ENCODE measurements around the gene NFATC2.
"Not testable (repeated sequence)": the region's sequence is repeated elsewhere in the genome, so short reads cannot be mapped to it uniquely, and the experiment has no call there.

The NFATC2 gene
- 128 to 147 (median 132) reads per million in 3 experiments for total RNA-seq

GRCh38 chr20:51542571-51543421 is at the start of gene NFATC2:
Gene NFATC2, minus strand, starts transcription at chr20:51542719. Its CDS starts 220 bp downstream, at chr20:51542499.
- peak; percentile 57 for DNase-seq

DNA sequence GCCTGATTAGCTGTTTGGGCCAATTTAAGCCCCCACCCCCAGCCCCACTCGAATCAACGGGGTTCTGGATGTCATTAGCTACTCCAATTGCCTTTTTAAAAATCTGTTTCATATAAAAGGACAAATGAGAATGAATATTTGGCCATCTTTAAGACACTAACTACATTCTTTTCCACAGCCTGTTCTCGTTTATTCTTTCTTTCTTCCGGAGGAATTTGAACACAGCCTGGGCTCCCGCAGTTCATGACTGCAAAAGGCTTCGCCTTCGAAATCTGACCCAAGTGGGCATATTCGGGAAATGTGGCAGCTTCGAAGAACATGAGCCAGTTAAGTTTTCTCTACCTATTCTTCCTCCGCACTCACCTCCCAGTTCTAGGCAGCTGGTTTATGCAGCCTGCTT is 49.4 kb upstream of the NFATC2 start:
- DNase-seq, result no peak

DNA sequence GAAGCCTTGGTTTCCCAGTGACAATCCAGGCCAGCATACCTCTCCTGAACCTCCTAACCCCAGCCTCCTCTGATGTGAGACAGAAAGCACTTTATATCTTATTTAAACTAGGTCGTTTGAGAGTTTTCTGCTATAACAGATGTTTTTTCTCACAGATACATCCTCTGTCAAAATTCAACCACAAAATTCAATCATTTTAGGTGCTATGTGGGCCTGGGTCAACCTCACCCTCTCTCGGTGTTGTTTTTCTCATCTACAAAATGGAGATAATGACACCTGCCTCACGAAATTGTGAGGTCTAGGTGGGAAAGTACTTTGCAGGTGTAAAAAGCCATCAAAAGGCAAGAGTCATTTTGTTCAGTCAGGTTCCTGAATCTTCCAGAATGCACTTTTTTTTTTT is 46.2 kb upstream of the NFATC2 start:
- no peak for DNase-seq

- DNase-seq, result no peak
Measured at GRCh38 chr20:51587145-51587544, 44.6 kb upstream of the NFATC2 start.

DNA sequence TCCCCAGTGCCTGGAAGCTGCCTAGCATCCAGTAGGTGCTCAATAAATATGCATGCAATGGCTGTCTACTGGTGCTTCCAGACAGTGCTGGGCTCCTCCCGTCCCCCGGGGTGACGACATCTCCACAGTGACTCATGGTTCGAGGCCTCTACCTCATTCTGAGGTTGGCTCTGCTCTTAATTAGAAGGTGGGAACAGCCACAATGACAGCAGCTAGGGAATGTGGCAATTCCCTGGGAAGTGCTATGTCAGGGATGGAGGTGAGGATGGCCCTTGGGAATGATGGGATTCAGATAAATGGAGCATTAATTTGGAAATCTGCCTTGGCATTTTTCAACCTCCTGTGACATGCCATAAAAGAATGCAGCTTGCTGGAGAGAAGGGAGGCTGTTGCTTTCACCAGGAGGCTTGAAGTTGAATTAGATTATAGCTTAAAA is 43.5 kb upstream of the NFATC2 start:
- DNase-seq, result no peak

- DNase-seq, result no peak
Measured at GRCh38 chr20:51585148-51585547, 42.6 kb upstream of the NFATC2 start.

DNA sequence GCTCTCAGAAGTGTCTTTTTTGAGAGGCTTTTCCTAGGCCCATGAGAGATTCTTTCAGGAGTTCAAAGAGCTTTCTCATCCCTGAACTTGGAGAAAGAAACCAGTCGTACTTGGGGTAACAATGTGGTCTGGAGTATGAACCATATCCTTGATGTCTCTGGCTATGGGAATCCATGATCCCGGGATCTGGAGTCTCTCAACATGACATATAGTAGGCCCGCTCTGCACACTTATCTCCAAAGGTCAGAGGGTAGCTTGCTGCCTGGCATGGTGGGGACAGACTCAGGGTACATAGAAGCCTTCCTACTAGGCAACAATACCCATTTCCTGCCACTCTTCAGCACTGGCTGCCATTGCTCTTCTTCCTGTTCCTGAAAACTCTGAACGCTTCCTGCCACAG is 42.2 kb upstream of the NFATC2 start:
- DNase-seq, result no peak

GRCh38 chr20:51584116-51584515 is 41.6 kb upstream of the NFATC2 start:
- no peak for DNase-seq

GRCh38 chr20:51583499-51583898 is 41.0 kb upstream of the NFATC2 start:
- no peak for DNase-seq

DNA sequence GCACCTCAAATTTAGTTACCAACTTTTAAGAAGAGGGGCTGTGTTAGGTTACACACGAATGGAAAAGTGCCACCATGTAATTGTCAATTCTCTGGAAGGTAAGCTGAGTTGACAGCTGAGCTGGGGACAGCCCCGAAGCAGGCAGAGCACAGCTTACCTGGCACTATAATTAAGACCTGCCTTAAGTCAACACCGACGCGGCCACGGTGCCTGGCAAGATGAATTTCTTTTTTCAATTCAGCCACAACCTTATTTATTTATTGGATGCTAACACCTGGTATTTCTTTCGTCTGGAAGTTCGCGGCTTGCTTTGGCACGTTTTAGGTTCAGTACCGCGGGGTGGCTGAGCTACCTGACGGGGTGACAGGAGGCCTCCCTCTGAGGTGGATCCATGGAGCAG is 40.6 kb upstream of the NFATC2 start:
- DNase-seq, result no peak

GRCh38 chr20:51581571-51581970 is 39.1 kb upstream of the NFATC2 start:
- DNase-seq, result no peak

- no peak for DNase-seq
Measured at GRCh38 chr20:51579137-51579536, 36.6 kb upstream of the NFATC2 start.

GRCh38 chr20:51578145-51578459 is 35.6 kb upstream of the NFATC2 start:
- no peak for DNase-seq

DNA sequence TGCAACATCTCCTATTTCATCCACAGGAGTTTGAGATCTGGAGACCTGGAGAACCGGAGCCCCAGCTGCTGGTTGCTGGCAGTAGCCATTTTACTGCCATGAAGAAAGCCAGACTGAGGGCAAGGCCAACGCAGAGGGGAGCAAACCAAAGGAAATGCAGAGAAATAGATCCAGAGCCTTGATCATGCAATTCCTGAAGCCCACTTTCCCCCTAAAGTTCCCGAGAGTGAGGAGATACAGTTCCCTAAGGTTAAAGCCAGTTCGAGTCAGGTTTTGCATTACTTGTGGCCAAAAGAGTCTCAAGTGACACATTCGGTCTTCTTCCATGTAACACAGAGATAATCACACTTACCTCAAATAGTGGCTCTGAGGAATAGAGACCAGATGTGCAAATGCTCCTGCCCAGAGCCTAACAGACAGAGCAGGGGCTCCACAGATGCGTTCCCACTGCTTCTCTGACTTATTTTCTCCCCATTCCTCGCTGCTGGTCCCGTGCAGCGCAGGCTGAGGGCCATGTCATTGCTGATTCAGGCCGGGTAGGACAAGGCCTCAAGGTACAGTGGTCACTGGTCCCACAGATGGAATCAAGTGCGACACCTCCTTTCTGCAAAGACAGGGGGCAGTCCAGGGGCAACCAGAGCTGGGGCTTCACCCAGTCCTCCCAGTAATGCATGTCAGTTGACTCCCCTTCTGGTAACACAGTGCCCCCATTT is 35.1 kb upstream of the NFATC2 start:
- DNase-seq, result no peak

DNA sequence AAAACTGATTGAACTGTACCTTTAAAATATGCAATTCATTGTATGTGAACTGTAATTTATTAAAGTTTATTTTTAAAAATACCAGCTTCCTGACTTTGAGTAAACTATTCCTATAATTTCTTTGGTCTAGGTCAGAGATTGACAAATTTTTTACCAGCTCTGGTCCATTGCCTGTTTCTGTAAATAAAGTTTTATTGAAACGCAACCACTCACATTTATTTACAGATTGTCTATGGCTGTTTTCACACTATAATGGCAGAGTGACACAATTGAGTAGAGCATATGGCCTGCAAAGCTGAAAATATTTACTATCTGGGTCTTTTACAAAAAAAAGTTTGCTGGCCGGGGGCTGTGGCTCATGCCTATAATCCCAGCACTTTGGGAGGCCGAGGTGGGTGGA is 33.0 kb upstream of the NFATC2 start:
- DNase-seq, result no peak

DNA sequence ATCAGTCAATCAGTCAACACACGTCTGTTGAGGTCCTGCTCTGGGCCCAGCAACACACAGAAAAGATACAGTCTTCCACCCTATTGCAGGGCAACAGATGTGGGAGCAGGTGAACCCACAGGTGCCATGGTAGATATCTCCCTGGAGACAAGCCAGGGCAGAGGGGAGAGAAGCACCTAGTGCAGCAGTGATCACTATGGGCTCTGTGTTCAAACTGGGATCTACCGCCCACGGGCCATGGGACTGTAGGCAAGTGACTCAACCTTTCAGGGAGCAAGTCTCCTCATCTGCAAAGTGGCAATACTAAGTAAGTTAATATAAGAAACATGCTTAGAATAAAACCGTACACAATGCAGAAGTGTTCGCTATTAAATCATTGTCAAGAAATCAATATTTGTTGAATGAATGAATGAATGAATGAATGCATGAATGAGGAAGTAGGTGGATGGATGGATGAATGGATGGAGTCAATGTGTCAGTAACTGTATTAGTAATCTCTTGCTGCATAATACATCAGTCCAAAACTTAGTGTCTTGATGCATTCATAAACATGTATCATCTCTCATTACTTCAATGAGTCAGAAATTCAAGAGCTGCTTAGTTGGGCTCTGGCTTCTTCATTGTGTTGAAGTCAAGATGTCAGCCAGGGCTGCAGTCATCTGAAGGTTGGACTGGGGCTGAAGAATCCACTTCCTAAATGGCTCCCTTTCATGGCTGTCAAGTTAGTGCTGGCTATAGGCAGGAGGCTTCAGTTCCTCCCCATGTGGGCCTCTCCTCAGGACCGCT is 31.9 kb upstream of the NFATC2 start:
- no peak for DNase-seq

- DNase-seq, result no peak
Measured at GRCh38 chr20:51573576-51574243, 31.2 kb upstream of the NFATC2 start.

- DNase-seq, result no peak
Measured at GRCh38 chr20:51571460-51571794, 28.9 kb upstream of the NFATC2 start.

DNA sequence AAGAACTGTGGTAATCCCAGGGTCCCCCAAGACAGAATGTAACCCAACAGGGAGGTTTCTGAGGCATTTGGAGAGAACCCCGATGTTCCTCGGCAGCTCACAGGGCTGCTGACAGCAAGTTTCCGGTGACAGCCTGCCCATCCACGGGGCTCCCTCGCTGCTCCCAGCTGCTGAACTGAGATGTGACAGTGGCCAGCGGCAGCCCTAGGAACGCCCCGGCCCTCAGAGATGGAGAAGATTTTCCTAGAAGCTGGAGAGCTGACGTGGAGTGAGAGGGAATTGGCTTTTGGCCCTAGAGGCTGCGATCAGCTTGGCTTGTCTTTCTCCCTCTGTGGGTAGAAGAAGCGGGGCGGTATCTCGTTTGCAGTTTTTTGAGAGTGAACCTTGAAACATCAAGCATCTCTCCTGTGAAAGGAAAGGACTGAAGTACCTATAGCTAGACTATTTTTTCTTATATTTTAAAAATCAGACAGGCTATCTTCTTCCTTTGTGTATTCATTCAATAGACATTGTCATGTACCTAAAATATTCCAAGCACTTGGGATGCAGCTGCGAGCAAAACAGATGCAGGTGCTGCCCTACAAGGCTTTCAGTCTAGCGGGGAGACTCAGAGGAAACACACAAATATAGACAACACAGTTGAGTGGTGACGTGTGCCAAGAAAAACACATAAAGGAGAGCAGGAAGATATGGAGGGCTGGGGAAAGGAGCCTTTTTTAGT is 28.4 kb upstream of the NFATC2 start:
- DNase-seq, result no peak

- DNase-seq, result no peak
Measured at GRCh38 chr20:51569815-51570738, 27.6 kb upstream of the NFATC2 start.

DNA sequence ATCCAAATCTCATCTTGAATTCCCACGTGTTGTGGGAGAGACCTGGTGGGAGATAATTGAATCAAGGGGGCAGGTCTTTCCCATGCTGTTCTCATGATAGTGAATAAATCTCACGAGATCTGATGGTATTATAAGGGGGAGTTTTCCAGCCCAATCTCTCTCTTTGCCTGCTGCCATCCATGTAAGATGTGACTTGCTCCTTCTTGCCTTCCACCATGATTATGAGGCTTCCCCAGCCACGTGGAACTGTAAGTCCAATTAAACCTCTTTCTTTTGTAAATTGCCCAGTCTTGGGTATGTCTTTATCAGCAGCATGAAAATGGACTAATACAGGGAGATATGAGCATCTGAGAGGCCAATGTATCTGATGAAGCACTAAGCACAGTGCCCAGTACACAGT is 26.0 kb upstream of the NFATC2 start:
- DNase-seq, result not testable (repeated sequence)
